Measurements from ENCODE around the gene FBXW11.

FBXW11 gene

DNA sequence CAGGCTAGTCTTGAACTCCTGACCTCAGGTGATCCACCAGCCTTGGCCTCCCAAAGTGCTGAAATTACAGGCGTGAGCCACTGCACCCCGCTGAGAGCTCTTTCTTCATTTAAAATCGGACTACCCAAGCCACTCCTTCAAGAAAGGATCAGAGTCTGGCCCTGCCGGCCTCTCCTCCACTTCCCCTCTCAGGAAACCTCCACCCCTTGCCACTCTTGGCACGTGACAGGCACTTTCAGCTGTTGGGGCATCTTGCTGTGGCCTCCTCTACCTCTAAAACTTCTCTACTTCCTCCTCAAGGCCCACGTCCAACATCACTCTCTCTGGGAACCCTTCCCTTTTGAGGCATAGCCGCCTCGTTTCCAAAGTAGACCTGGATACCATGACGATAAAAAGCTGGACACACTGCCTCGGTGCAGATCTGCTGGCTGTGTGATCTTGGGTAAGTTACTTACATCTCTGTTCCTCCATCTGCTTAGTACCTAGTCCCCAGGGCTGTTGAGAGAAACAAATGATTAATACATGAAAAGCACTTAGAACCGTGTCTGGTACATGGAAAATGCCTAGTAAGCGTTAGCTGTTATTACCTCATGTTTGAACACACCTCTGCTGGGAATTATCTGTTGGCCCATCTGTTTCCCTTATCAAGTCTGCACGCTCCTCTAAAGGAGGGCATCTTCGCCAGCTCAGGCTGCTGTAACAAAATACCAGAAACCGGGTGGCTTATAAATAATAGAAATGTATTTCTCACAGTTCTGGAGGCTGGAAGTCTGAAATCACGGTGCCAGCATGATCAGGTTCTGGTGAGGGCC, 165.5 kb downstream of the FBXW11 start:
- TF ChIP-seq, protein P1, sequence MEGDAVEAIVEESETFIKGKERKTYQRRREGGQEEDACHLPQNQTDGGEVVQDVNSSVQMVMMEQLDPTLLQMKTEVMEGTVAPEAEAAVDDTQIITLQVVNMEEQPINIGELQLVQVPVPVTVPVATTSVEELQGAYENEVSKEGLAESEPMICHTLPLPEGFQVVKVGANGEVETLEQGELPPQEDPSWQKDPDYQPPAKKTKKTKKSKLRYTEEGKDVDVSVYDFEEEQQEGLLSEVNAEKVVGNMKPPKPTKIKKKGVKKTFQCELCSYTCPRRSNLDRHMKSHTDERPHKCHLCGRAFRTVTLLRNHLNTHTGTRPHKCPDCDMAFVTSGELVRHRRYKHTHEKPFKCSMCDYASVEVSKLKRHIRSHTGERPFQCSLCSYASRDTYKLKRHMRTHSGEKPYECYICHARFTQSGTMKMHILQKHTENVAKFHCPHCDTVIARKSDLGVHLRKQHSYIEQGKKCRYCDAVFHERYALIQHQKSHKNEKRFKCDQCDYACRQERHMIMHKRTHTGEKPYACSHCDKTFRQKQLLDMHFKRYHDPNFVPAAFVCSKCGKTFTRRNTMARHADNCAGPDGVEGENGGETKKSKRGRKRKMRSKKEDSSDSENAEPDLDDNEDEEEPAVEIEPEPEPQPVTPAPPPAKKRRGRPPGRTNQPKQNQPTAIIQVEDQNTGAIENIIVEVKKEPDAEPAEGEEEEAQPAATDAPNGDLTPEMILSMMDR (IDR thresholded peaks at IDR 0.05; ENCODE audit: low read depth, low read length, missing control alignments) = no peak

DNA sequence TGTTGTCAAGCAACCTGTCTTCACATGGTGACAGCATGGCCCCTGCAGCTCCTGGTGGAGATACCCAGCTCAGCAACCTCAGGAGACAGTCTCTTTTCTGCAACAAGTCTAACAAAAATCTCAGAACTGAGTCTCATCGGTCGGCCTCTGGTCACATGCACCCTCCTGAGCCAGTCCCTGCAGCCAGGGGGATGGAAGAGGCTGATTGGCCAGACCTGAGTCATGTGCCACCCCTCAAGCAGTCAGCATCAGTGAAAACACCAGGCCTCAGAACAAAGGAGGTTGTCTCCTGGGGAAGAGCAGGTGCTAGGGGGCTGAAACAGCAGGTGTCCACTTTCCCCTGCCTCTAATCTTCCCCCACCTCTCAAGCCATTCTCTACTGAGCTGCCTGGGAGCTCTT, 166.4 kb downstream of the FBXW11 start:
- no peak for DNase-seq (ENCODE audit: low read depth)
- TF ChIP-seq, protein P1 (IDR thresholded peaks at IDR 0.05; ENCODE audit: low read depth, low read length, missing control alignments) = no peak
- no peak overlapping the region for H3K4me3 ChIP-seq (ENCODE audit: low read depth, low read length)

More for the DNA sequence above, 165.5 kb downstream of the FBXW11 start:
- H3K4me3 ChIP-seq (ENCODE audit: low read depth, low read length) = no peak overlapping the region
- DNase-seq (ENCODE audit: low read depth) = no peak

DNA sequence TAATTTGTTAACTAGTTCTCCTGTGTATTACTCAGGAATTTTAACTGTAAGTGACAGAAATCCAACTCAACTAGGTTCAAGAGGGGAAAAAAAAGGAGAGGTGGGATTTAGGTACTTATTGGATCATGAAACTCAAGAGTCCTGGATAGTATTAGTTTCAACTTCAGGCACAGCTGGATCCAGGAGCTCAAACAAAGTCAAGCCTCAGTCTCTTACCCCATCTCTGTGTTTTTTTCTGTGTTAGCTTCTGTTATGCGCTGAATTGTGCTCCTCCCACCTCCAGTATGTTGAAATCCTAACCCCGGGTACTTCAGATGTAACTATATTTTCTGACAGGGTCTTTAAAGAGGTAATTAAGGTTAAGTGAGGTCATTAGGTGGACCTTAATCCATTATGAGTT, 167.3 kb downstream of the FBXW11 start:
- H3K4me3 ChIP-seq (ENCODE audit: low read depth, low read length) = no peak overlapping the region
- TF ChIP-seq, protein P1 (IDR thresholded peaks at IDR 0.05; ENCODE audit: low read depth, low read length, missing control alignments) = no peak
- DNase-seq (ENCODE audit: low read depth) = no peak

DNA sequence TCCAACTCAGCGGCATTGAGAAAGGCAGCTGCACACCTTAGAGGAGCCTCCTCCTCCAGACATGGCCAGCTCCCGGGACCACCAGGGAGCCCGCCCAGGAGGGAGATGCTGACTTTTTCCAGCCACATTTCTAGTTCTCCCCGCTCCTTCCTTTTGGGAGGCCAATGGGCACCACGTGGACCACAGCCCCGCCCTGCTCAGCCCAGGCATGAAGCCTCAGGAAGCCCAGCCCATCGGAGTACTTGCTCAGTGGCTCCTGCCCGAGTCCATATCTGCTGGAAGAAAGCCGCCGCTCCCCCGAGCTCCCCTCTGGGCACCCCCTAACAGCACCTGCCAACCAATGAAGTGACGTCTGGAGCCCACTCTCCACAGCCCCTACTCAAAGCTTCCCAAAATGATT, 168.4 kb downstream of the FBXW11 start:
- TF ChIP-seq, protein P1 (IDR thresholded peaks at IDR 0.05; ENCODE audit: low read depth, low read length, missing control alignments) = no peak

DNA sequence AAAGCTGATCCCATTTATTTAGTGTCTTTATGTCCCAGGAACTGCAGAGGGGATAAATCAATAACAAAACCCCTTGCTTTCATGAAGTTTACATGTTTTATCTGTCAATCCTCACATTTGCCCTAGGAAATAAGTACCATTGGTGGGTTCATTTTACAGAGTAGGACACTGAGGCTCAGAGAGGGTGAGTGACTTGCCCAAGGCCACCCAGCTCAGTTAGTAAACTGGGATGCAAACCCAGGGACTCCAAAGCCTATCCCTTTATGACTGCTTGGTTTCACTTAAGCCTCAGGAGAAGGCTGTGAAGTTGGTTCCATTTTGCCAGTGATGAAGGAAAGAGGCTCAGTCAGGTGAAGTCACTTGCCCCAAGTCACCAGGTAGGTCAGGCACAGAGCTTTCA, 168.9 kb downstream of the FBXW11 start:
- TF ChIP-seq, protein P1 (IDR thresholded peaks at IDR 0.05; ENCODE audit: low read depth, low read length, missing control alignments) = no peak
- no peak overlapping the region for H3K4me3 ChIP-seq (ENCODE audit: low read depth, low read length)
- no peak for DNase-seq (ENCODE audit: low read depth)

More for the DNA sequence above, 168.4 kb downstream of the FBXW11 start:
- H3K4me3 ChIP-seq (ENCODE audit: low read depth, low read length) = no peak overlapping the region
- DNase-seq (ENCODE audit: low read depth) = no peak

DNA sequence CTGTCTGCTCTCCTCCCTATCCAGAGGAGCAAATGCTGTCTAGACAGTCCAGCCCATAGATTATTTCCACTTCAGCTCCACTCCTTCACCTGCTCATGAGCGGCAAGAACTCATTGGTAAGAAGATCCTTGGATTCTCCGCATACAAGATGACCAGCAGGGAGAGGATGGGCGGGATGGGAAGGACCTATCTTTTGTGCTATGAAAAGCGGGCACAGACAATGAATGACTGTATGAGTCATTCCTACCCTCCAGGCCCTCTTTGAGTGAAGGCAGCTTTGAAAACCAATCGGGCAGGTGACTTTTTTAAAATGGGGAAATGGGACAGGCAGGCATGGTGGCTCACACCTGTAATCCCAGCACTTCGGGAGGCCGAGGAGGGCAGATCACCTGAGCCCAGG, 171.4 kb downstream of the FBXW11 start:
- TF ChIP-seq, protein P1 (IDR thresholded peaks at IDR 0.05; ENCODE audit: low read depth, low read length, missing control alignments) = no peak
- no peak overlapping the region for H3K4me3 ChIP-seq (ENCODE audit: low read depth, low read length)
- no peak for DNase-seq (ENCODE audit: low read depth)

DNA sequence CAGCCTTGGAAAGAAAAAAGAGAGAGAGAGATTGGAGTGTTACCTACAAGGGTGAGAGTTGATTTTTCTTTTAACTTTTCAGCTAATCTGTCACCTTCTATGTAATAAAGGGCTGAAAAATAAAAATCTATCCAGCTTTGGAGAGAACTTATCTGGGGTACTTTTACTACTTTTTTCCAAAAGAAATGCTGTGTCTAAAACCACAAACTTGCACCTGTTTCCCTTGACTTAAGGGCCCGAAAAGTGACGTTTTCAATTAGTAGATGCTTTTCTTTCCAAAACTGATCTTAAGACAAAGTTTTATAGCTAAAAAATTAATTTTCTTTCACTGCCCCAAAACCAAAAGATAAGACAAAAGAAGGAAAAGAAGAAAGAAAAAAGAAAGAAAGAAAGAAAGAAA, 172.0 kb downstream of the FBXW11 start:
- TF ChIP-seq, protein P1 (IDR thresholded peaks at IDR 0.05; ENCODE audit: low read depth, low read length, missing control alignments) = no peak
- no peak overlapping the region for H3K4me3 ChIP-seq (ENCODE audit: low read depth, low read length)
- no peak for DNase-seq (ENCODE audit: low read depth)

All from GM12864 (cell line).